Activated B cell treated with CpG ODN at 0.5 μM for 24 hours (primary cell): ENCODE data around the gene TEDC2. TPM values are rescaled to one million over a fixed set of nuclear protein-coding genes. Genes with fewer than 3 reads are reported as not detected.

Source experiments
- ATAC-seq: fragments of 200-7000 bp; cut with Tn5 transposase; one replicate; pipeline ENCODE4 v1.10.0; 2021; ENCODE audit warnings: low read depth, mild to moderate bottlenecking, moderate library complexity
- CTCF ChIA-PET: fragments of 350-600 bp; sonication (Branson Sonifier 250); formaldehyde crosslinking; loops from one replicate; lab custom pipeline; 2021; ENCODE audit warnings: antibody characterized with exemption; lab: Charles Lee
- POLR2A ChIA-PET: fragments of 350-600 bp; sonication (Branson Sonifier 250); formaldehyde crosslinking; loops from one replicate; lab custom pipeline; 2021; ENCODE audit warnings: antibody characterized with exemption; lab: Charles Lee
- DNase-seq: peaks from one replicate; pipeline ENCODE4 v3.0.0; 2022
- H3K27ac Mint-ChIP-seq: one replicate; pipeline ENCODE4 v1.8.0; 2020; ENCODE audit warnings: mixed read lengths
- H3K27me3 Mint-ChIP-seq: one replicate; pipeline ENCODE4 v1.8.0; 2021; ENCODE audit warnings: mixed read lengths
- H3K36me3 Mint-ChIP-seq: one replicate; pipeline ENCODE4 v1.8.0; 2021; ENCODE audit warnings: low read depth, mixed read lengths
- H3K4me1 Mint-ChIP-seq: one replicate; pipeline ENCODE4 v1.8.0; 2021; ENCODE audit warnings: mixed read lengths
- H3K4me3 Mint-ChIP-seq: one replicate; pipeline ENCODE4 v1.8.0; 2020; ENCODE audit warnings: mild to moderate bottlenecking, mixed read lengths
- H3K9me3 Mint-ChIP-seq: one replicate; pipeline ENCODE4 v1.8.0; 2020; ENCODE audit warnings: mixed read lengths
- intact Hi-C: fragments of 100-400 bp; cut with micrococcal nuclease; formaldehyde crosslinking; loops from one replicate; pipeline ENCODE4 v1.15.1; 2024
- total RNA-seq: library from RNA; stranded (reverse); gene quantifications from 2 replicates; pipeline ENCODE4 v1.2.3, GENCODE V29; 2022
- TF ChIP-seq, protein P1 (sequence below): fragments of 200-600 bp; IDR thresholded peaks from one replicate; pipeline ENCODE4 v1.8.0; 2022; ENCODE audit warnings: antibody characterized with exemption, mild to moderate bottlenecking

The TEDC2 gene
- total RNA-seq, 1 donor from 2014 or later = 4.4 TPM

DNA sequence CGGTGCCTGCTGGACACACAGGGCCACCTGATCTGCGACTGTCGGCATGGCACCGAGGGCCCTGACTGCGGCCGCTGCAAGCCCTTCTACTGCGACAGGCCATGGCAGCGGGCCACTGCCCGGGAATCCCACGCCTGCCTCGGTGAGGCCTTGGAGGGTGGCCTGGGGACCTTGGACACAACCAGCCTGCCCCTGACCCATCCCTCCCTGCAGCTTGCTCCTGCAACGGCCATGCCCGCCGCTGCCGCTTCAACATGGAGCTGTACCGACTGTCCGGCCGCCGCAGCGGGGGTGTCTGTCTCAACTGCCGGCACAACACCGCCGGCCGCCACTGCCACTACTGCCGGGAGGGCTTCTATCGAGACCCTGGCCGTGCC is 12.6 kb downstream of the TEDC2 start:
- TF ChIP-seq, protein P1, sequence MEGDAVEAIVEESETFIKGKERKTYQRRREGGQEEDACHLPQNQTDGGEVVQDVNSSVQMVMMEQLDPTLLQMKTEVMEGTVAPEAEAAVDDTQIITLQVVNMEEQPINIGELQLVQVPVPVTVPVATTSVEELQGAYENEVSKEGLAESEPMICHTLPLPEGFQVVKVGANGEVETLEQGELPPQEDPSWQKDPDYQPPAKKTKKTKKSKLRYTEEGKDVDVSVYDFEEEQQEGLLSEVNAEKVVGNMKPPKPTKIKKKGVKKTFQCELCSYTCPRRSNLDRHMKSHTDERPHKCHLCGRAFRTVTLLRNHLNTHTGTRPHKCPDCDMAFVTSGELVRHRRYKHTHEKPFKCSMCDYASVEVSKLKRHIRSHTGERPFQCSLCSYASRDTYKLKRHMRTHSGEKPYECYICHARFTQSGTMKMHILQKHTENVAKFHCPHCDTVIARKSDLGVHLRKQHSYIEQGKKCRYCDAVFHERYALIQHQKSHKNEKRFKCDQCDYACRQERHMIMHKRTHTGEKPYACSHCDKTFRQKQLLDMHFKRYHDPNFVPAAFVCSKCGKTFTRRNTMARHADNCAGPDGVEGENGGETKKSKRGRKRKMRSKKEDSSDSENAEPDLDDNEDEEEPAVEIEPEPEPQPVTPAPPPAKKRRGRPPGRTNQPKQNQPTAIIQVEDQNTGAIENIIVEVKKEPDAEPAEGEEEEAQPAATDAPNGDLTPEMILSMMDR = no peak
- Mint-ChIP-seq H3K4me3 (peak overlapping the region; percentile 70), H3K36me3 (no peaks in the 10 kb centered on the region), H3K27me3 (peaks cover 20% of the 10 kb centered on the region), H3K9me3 (no peaks in the 10 kb centered on the region), H3K4me1 (peaks cover 41% of the 10 kb centered on the region), H3K27ac (no peak overlapping the region)
- CTCF ChIA-PET = no interaction called here
- POLR2A ChIA-PET = interaction anchor here (0.6 to 1.4 kb wide), 2 partner anchors 10 to 126 kb away, joined by 4 to 6 read pairs; no protein-coding TSS in a partner anchor
- intact Hi-C loops = no loop called here
- ATAC-seq (no peak), DNase-seq (no peak)

DNA sequence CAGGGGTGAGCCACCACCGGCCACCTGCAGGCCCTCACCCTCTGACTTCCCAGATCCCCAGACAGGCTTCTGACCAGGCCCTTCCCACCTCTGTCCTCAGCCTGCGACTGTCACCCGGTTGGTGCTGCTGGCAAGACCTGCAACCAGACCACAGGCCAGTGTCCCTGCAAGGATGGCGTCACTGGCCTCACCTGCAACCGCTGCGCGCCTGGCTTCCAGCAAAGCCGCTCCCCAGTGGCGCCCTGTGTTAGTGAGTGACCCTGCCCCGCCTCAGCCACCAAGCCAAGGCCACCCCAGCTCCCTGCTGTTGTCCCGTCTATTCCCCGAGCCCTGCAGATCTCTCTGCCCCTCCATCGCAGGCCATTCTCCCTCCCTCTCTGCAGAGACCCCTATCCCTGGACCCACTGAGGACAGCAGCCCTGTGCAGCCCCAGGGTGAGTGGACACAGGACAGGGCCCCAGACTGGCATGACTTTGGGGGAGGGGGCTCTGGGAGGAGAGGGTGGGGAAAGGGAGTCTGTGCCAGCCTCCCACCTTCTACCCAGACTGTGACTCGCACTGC is 13.1 kb downstream of the TEDC2 start:
- ChIA-PET POLR2A (no interaction called here), CTCF (interaction anchor here (1.2 kb wide), 1 partner anchor 14 kb away, joined by 4 read pairs; no protein-coding TSS in a partner anchor)
- peaks cover 20% of the 10 kb centered on the region for H3K27me3 Mint-ChIP-seq
- H3K4me3 Mint-ChIP-seq = peak overlapping the region; percentile 70
- TF ChIP-seq, protein P1 = no peak
- no peaks in the 10 kb centered on the region for H3K9me3 Mint-ChIP-seq
- no peak overlapping the region for H3K27ac Mint-ChIP-seq
- intact Hi-C loops = no loop called here
- no peaks in the 10 kb centered on the region for H3K36me3 Mint-ChIP-seq
- ATAC-seq (no peak), DNase-seq (no peak)
- H3K4me1 Mint-ChIP-seq = peaks cover 44% of the 10 kb centered on the region

DNA sequence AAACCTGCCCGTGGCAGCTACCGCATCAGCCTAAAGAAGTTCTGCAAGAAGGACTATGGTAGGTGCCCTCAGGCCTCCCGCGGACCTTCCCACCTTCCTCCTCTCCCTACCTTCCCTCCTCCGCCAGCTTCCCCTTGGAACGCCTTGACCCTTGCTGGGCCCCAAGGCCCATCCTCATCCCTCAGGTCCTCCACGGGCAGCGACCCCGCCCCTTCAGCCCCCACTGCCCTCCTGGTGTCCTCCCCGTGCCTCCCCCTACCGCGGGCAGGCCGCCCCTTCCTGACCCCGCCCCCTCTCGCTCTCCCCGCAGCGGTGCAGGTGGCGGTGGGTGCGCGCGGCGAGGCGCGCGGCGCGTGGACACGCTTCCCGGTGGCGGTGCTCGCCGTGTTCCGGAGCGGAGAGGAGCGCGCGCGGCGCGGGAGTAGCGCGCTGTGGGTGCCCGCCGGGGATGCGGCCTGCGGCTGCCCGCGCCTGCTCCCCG is 13.6 kb downstream of the TEDC2 start:
- ChIA-PET CTCF (interaction anchor here (1.2 kb wide), 1 partner anchor 13 kb away, joined by 4 read pairs; no protein-coding TSS in a partner anchor), POLR2A (interaction anchor here (1.9 to 2.3 kb wide), 3 partner anchors 13 to 318 kb away, joined by 9 to 18 read pairs (median 14); partner anchors contain the start of genes TEDC2 and TRAF7)
- peaks cover 39% of the 10 kb centered on the region for H3K4me1 Mint-ChIP-seq
- DNase-seq (no peak), ATAC-seq (no peak)
- H3K36me3 Mint-ChIP-seq = no peaks in the 10 kb centered on the region
- H3K9me3 Mint-ChIP-seq = no peaks in the 10 kb centered on the region
- intact Hi-C loops = no loop called here
- H3K4me3 Mint-ChIP-seq = peak overlapping the region; percentile 70
- no peak overlapping the region for H3K27ac Mint-ChIP-seq
- TF ChIP-seq, protein P1 = no peak
- peaks cover 16% of the 10 kb centered on the region for H3K27me3 Mint-ChIP-seq

DNA sequence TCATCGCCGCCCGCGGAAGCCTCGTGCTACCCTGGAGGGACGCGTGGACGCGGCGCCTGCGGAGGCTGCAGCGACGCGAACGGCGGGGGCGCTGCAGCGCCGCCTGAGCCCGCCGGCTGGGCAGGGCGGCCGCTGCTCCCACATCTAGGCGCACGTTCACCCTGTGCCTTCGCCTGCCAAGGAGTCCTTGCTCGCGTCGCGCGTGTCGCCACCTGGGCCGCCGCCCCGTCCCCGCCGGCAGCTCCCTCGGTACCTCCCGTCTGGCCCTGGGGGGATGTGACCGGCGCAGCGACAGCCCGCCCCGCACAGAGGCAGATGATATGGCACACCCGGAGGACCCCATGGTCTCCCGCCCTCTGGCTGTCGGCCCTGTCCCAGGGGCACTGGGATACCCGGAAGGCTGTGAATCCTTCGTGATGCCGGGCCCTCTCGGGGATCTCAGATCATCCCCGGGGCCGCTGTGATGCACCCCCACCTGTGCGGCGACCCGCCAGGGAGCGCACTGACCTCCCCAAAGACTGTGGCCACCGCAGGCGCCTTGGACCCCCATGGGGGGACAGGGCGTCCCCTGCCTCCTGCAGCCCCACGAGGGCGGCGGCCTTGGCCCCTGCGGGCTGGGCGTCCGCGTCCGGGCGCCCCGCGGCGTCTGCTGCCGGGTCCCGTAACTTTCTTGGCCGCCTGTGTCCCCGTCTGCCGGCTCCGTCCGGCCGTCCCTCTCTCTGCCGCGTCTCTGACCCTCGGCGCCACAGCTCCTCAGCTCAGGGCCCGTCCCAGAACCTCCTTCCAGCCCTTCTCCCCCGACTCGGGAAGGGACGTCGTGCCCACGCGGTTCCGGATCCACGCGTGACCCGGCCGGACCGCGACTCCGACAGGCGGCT is 14.3 kb downstream of the TEDC2 start:
- Mint-ChIP-seq H3K9me3 (no peaks in the 10 kb centered on the region), H3K36me3 (no peaks in the 10 kb centered on the region), H3K4me3 (peak overlapping the region; percentile 83), H3K4me1 (peaks cover 32% of the 10 kb centered on the region), H3K27me3 (peaks cover 16% of the 10 kb centered on the region), H3K27ac (no peak overlapping the region)
- ChIA-PET CTCF (interaction anchor here (0.9 to 1.4 kb wide), 3 partner anchors 12 to 44 kb away, joined by 3 to 4 read pairs (median 3); no protein-coding TSS in a partner anchor), POLR2A (interaction anchor here (0.6 to 2.3 kb wide), 12 partner anchors 12 to 510 kb away, joined by 3 to 18 read pairs (median 4); partner anchors contain the start of genes AMDHD2, PGP, RPS2 and TEDC2)
- TF ChIP-seq, protein P1 = no peak
- ATAC-seq (peak; percentile 57), DNase-seq (peak; percentile 56)
- intact Hi-C loops = loop anchor here (1.0 to 2.0 kb wide), 3 partner anchors 13 to 45 kb away; partner anchors contain the start of genes CCNF and TEDC2
